OCI-LY3 (cell line): ENCODE results near the gene GLB1L3.

Source experiments
- H2AFZ ChIP-seq: fragments of 200-600, 300-600 bp; shearing (Covaris generic); 2 replicates; pipeline ENCODE4 v1.6.0; 2014; ENCODE audit warnings: antibody characterized with exemption, low read depth, low read length
- H3K27ac ChIP-seq: fragments of 200-600, 300-600 bp; sonication (generic); 2 replicates; pipeline ENCODE4 v1.5.1; 2014; ENCODE audit warnings: mild to moderate bottlenecking, low read length, moderate library complexity, mixed read lengths
- H3K27me3 ChIP-seq: fragments of 200-600, 300-600 bp; sonication (generic); 2 replicates; pipeline ENCODE4 v1.6.1; 2014; ENCODE audit warnings: low read depth, low read length, mixed read lengths
- H3K36me3 ChIP-seq: fragments of 200-600, 300-600 bp; sonication (generic); replicated peaks from 2 replicates; pipeline ENCODE3; 2014; ENCODE audit warnings: low read depth, low read length, mixed read lengths
- H3K4me1 ChIP-seq: fragments of 300-600, 200-600 bp; sonication (generic); 2 replicates; pipeline ENCODE4 v1.6.1; 2014; ENCODE audit warnings: low read length, mixed read lengths
- H3K4me2 ChIP-seq: fragments of 200-600, 300-600 bp; sonication (generic); 2 replicates; pipeline ENCODE4 v1.6.1; 2014; ENCODE audit warnings: low read length, mixed read lengths
- H3K4me3 ChIP-seq: fragments of 300-600, 200-600 bp; sonication (generic); 2 replicates; pipeline ENCODE4 v1.5.1; 2014; ENCODE audit warnings: antibody characterized with exemption, mild to moderate bottlenecking, low read length, moderate library complexity
- H3K79me2 ChIP-seq: fragments of 300-600, 200-600 bp; shearing (Covaris generic); 2 replicates; pipeline ENCODE4 v1.6.1; 2014; ENCODE audit warnings: mild to moderate bottlenecking, low read length, mixed read lengths
- H3K9ac ChIP-seq: fragments of 300-600, 200-600 bp; shearing (Covaris generic); 2 replicates; pipeline ENCODE4 v1.6.0; 2014; ENCODE audit warnings: mild to moderate bottlenecking, low read length, moderate library complexity
- H3K9me3 ChIP-seq: fragments of 200-600, 300-600 bp; shearing (Covaris generic); 2 replicates; pipeline ENCODE4 v1.6.1; 2014; ENCODE audit warnings: low read length, mixed read lengths; ENCODE audit not compliant: insufficient read depth
- H4K20me1 ChIP-seq: fragments of 200-600, 300-600 bp; sonication (generic); 2 replicates; pipeline ENCODE4 v1.6.1; 2016; ENCODE audit warnings: low read length, mixed read lengths; ENCODE audit not compliant: insufficient read depth
- CTCF ChIP-seq: fragments of 200-600, 300-600 bp; sonication (generic); IDR thresholded peaks from 2 replicates; pipeline ENCODE4 v1.5.1; 2014; ENCODE audit warnings: antibody characterized with exemption, low read length, low read depth
- EZH2phosphoT487 ChIP-seq: fragments of 200-600 bp; shearing (Covaris generic); IDR thresholded peaks from 2 replicates; pipeline ENCODE4 v1.6.1; 2018; ENCODE audit warnings: antibody characterized with exemption, mixed run types, low read depth

The GLB1L3 gene

GRCh38 chr11:134355136-134355535, 79.0 kb downstream of the GLB1L3 start:
- H3K36me3 ChIP-seq, result no peaks in the 10 kb centered on the region
- no peak overlapping the region for H3K4me3 ChIP-seq
- no peaks in the 10 kb centered on the region for H3K9me3 ChIP-seq
- H3K27me3 ChIP-seq, result peaks cover 25% of the 10 kb centered on the region
- no peaks in the 10 kb centered on the region for H4K20me1 ChIP-seq
- TF ChIP-seq CTCF (no peak), EZH2phosphoT487 (no peak)
- H2AFZ ChIP-seq, result no peak overlapping the region
- H3K9ac ChIP-seq, result no peak overlapping the region
- H3K4me2 ChIP-seq, result no peak overlapping the region
- H3K27ac ChIP-seq, result no peak overlapping the region
- peaks cover 12% of the 10 kb centered on the region for H3K4me1 ChIP-seq
- H3K79me2 ChIP-seq, result no peaks in the 10 kb centered on the region

GRCh38 chr11:134355656-134356055, 79.5 kb downstream of the GLB1L3 start:
- Histone ChIP-seq H3K9ac (no peak overlapping the region), H3K4me1 (peaks cover 7% of the 10 kb centered on the region)

GRCh38 chr11:134356656-134357544, 80.7 kb downstream of the GLB1L3 start:
- Histone ChIP-seq H4K20me1 (no peaks in the 10 kb centered on the region), H3K27ac (no peak overlapping the region), H3K9me3 (no peaks in the 10 kb centered on the region), H3K27me3 (peaks cover 23% of the 10 kb centered on the region), H3K4me3 (no peak overlapping the region), H3K9ac (no peak overlapping the region), H2AFZ (no peak overlapping the region), H3K79me2 (no peaks in the 10 kb centered on the region), H3K36me3 (no peaks in the 10 kb centered on the region), H3K4me1 (peaks cover 4% of the 10 kb centered on the region; the same call in 1 of the 2 replicates), H3K4me2 (no peak overlapping the region)
- TF ChIP-seq CTCF (no peak), EZH2phosphoT487 (no peak)

More at GRCh38 chr11:134355656-134356055, 79.5 kb downstream of the GLB1L3 start:
- Histone ChIP-seq H3K79me2 (no peaks in the 10 kb centered on the region), H2AFZ (no peak overlapping the region), H3K27ac (no peak overlapping the region), H3K9me3 (no peaks in the 10 kb centered on the region), H3K4me2 (no peak overlapping the region), H3K36me3 (no peaks in the 10 kb centered on the region), H3K27me3 (peaks cover 25% of the 10 kb centered on the region), H4K20me1 (no peaks in the 10 kb centered on the region), H3K4me3 (no peak overlapping the region)
- TF ChIP-seq CTCF (no peak), EZH2phosphoT487 (no peak)

GRCh38 chr11:134357545-134357839, 81.3 kb downstream of the GLB1L3 start:
- H4K20me1 ChIP-seq, result no peaks in the 10 kb centered on the region
- peaks cover 4% of the 10 kb centered on the region; the same call in 1 of the 2 replicates for H3K4me1 ChIP-seq
- no peak overlapping the region for H3K4me3 ChIP-seq
- H3K27me3 ChIP-seq, result peaks cover 23% of the 10 kb centered on the region
- no peak overlapping the region for H3K9ac ChIP-seq
- no peak overlapping the region for H2AFZ ChIP-seq
- no peak overlapping the region for H3K4me2 ChIP-seq
- no peaks in the 10 kb centered on the region for H3K79me2 ChIP-seq
- TF ChIP-seq EZH2phosphoT487 (no peak), CTCF (no peak)
- H3K27ac ChIP-seq, result no peak overlapping the region
- no peaks in the 10 kb centered on the region for H3K36me3 ChIP-seq
- no peaks in the 10 kb centered on the region for H3K9me3 ChIP-seq
